Measurements from ENCODE around the gene MAFG.
A peak's percentile ranks its signal among the peaks of the same experiment; 100 is the strongest.

Gene MAFG

DNA sequence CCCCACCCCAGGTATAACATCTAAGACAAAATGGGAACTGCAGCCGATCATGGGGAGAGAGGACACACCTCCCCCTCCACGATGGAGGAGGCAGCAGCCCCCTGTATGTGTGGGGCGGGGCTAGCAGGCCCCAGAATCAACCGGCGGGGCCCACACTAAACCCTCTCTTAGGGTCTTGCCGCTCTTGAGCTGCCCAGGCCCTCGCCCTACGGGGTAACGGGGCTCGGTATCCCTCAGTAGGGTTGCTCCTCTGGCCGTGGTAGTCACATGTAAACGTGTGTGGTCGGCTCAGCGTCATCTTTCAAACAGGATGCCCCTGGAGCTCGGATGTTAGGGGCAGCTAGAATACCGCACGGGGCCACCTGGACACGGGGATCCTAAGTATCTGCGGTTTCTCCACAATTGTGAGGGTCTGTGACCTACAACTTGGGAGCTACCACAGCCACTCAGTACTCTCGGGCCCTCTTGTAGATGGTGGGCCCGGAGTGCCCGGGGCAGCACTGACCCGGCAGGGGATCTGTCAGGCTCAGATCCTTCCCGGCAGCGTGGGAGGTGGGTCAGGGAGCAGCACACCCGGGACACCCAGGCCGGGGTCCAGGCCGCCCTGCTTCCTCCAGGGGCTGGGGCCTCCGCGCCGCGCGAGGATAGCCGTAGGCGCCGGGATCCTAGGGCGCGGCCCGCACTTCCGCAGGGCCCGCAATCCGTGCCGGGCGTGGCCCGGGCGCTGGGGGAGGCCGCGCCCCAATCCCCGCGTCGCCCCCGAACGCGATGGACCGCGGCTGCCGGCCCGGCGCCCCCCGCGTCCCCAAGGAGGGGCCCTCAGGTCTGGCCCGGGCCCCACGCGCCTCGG lies 57.2 kb downstream of the MAFG start (continued):
- no peak; the same call in 1 of the 2 replicates for TF ChIP-seq KLF9 (tag by site-specific recombination; IDR thresholded peaks at IDR 0.05; ENCODE audit: low read depth)
- no peak for TF ChIP-seq ZFP3 (tag by site-specific recombination; IDR thresholded peaks at IDR 0.05; ENCODE audit: low read depth)
- peak; percentile 92 for TF ChIP-seq ZNF335 (tag by site-specific recombination; conservative IDR thresholded peaks at IDR 0.05)
- TF ChIP-seq ZSCAN16 (tag by site-specific recombination; IDR thresholded peaks at IDR 0.05) = no peak
- peak; percentile 19; the same call in 1 of the 2 replicates for TF ChIP-seq ZNF660 (tag by site-specific recombination; IDR thresholded peaks at IDR 0.05)
- no peak for TF ChIP-seq ZNF133 (tag by site-specific recombination; IDR thresholded peaks at IDR 0.05)
- peak; percentile 35; the same call in 1 of the 2 replicates for TF ChIP-seq ZBTB11 (tag by site-specific recombination; conservative IDR thresholded peaks at IDR 0.05; ENCODE audit: low read depth)
- TF ChIP-seq AEBP2 (tag by site-specific recombination; IDR thresholded peaks at IDR 0.05; ENCODE audit: borderline replicate concordance) = no peak
- 0 out of 2 replicates have a peak, but pooled peaks have one; percentile 9 for TF ChIP-seq INSM2 (tag by site-specific recombination; IDR thresholded peaks at IDR 0.05)
- peak; percentile 74 for TF ChIP-seq SP3 (tag by site-specific recombination; IDR thresholded peaks at IDR 0.05)
- TF ChIP-seq ZBTB7A (tag by site-specific recombination; IDR thresholded peaks at IDR 0.05; ENCODE audit: low read depth) = peak; percentile 48; the same call in 1 of the 2 replicates
- no peak for TF ChIP-seq ZNF146 (tag by site-specific recombination; IDR thresholded peaks at IDR 0.05)
- TF ChIP-seq PATZ1 (tag by site-specific recombination; IDR thresholded peaks at IDR 0.05) = peak; percentile 70
- TF ChIP-seq ZFP69B (tag by site-specific recombination; IDR thresholded peaks at IDR 0.05) = peak; percentile 97
- no peak for TF ChIP-seq ZNF138 (tag by site-specific recombination; IDR thresholded peaks at IDR 0.05; ENCODE audit: borderline replicate concordance)
- TF ChIP-seq, protein P1, sequence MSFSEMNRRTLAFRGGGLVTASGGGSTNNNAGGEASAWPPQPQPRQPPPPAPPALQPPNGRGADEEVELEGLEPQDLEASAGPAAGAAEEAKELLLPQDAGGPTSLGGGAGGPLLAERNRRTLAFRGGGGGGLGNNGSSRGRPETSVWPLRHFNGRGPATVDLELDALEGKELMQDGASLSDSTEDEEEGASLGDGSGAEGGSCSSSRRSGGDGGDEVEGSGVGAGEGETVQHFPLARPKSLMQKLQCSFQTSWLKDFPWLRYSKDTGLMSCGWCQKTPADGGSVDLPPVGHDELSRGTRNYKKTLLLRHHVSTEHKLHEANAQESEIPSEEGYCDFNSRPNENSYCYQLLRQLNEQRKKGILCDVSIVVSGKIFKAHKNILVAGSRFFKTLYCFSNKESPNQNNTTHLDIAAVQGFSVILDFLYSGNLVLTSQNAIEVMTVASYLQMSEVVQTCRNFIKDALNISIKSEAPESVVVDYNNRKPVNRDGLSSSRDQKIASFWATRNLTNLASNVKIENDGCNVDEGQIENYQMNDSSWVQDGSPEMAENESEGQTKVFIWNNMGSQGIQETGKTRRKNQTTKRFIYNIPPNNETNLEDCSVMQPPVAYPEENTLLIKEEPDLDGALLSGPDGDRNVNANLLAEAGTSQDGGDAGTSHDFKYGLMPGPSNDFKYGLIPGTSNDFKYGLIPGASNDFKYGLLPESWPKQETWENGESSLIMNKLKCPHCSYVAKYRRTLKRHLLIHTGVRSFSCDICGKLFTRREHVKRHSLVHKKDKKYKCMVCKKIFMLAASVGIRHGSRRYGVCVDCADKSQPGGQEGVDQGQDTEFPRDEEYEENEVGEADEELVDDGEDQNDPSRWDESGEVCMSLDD (tag by site-specific recombination; IDR thresholded peaks at IDR 0.05) = no peak; the same call in 1 of the 2 replicates
- TF ChIP-seq, protein P2, sequence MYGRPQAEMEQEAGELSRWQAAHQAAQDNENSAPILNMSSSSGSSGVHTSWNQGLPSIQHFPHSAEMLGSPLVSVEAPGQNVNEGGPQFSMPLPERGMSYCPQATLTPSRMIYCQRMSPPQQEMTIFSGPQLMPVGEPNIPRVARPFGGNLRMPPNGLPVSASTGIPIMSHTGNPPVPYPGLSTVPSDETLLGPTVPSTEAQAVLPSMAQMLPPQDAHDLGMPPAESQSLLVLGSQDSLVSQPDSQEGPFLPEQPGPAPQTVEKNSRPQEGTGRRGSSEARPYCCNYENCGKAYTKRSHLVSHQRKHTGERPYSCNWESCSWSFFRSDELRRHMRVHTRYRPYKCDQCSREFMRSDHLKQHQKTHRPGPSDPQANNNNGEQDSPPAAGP (tag by site-specific recombination; IDR thresholded peaks at IDR 0.05) = peak; percentile 42; the same call in 1 of the 2 replicates
- peak; percentile 44 for TF ChIP-seq SP2 (tag by site-specific recombination; IDR thresholded peaks at IDR 0.05)
- TF ChIP-seq ZSCAN30 (tag by site-specific recombination; IDR thresholded peaks at IDR 0.05) = peak; percentile 36; the same call in 1 of the 2 replicates
- TF ChIP-seq, protein P3, sequence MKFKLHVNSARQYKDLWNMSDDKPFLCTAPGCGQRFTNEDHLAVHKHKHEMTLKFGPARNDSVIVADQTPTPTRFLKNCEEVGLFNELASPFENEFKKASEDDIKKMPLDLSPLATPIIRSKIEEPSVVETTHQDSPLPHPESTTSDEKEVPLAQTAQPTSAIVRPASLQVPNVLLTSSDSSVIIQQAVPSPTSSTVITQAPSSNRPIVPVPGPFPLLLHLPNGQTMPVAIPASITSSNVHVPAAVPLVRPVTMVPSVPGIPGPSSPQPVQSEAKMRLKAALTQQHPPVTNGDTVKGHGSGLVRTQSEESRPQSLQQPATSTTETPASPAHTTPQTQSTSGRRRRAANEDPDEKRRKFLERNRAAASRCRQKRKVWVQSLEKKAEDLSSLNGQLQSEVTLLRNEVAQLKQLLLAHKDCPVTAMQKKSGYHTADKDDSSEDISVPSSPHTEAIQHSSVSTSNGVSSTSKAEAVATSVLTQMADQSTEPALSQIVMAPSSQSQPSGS (tag by site-specific recombination; IDR thresholded peaks at IDR 0.05; ENCODE audit: low read depth) = no peak
- no peak for TF ChIP-seq ZNF707 (tag by site-specific recombination; IDR thresholded peaks at IDR 0.05)
- no peak for TF ChIP-seq GLI4 (tag by site-specific recombination; IDR thresholded peaks at IDR 0.05)
- TF ChIP-seq RBAK (tag by site-specific recombination; IDR thresholded peaks at IDR 0.05) = no peak
- TF ChIP-seq ZXDB (tag by site-specific recombination; IDR thresholded peaks at IDR 0.05) = peak; percentile 86
